Fibroblast of peridontal ligament (primary cell): ENCODE measurements around the gene MORN5.
"Not testable (repeated sequence)": the region's sequence is repeated elsewhere in the genome, so short reads cannot be mapped to it uniquely, and the experiment has no call there.

Experiments used
- DNase-seq: peaks from one replicate; pipeline ENCODE4 v3.0.0-alpha.2; 2010; ENCODE audit errors: extremely low read depth

The MORN5 gene

DNA sequence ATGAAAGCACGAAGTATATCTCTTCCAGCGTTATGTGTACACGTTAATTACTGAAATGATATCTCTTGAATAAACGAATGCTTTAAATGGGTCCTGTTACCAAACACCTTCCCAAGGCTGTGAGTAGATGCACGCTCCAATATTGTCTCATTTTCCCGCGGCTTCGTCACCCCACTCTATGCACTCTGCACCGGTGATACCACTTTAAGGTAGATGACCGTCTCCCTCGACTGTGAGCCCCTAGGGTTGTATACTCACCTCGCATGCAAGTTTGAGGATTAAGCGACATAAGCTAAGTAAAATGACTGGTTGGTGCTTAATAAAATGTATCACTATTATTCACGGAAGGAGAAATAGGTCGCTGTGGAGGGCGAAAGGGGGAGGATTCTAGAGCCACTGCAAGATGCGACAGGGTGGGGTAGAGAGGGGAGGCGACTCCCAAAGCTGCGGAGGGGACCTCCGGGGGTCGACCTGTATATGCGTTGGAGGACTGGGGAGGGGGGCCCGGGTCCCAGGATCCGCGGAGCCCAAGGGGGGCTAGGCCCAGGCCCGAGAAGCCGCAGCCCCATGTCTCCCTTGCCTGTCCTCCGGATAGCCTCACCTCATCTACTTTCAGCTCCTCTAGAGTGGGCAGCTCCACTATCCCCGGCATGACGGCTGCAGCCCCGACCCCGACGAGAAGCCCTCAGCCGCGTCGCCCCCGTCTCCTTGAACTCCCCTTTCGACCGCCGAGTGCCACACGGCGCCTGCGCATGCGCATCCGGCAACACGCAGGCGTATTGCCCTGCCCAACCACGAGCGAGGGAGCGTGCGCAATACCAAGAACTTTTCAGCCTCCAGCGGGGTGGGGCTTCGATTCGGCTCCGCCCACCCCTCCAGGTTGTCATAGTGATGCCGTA is at the start of gene MORN5, which contains the start of gene NDUFA8:
Gene MORN5 (plus strand): TSS at position 883 of the 899 bp plus-strand sequence. CDS start 65 bp downstream, outside the sequence.
Gene NDUFA8 (minus strand): TSS at position 754 of the 899 bp plus-strand sequence. CDS start 102 bp downstream, at position 652.
- peak; percentile 96 for DNase-seq

DNA sequence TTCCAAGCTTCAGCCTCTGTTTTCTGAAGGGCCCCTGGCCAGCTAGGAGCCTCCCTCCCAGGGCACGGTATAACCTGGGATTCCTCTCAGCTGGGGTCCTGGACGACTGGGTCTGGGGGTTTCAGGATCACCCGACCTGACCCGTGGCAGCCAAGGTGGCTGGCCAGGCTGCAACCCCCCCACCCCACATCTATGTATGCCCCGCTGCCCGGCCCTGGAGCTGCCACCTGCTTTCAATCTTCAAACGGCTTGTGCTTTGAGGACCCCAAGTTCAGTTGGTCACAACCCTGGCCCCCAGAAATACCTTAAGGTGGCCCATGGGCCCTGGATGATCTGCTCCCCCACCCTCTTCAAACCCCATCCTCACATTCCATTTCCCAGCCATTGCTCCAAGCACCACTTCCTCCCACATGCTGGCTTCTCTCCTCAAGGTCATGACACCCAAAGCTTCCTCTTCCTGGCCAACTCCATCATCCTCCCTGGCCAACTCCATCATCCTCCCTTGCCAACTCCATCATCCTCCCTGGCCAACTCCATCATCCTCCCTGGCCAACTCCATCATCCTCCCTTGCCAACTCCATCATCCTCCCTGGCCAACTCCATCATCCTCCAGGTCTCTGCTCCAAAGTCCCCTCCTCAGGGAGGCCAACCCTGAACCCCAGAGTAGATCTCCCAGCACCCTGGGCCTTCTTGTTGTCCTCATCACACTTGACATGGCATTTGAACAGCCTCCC is 49.4 kb upstream of the MORN5 start:
- DNase-seq = no peak

DNA sequence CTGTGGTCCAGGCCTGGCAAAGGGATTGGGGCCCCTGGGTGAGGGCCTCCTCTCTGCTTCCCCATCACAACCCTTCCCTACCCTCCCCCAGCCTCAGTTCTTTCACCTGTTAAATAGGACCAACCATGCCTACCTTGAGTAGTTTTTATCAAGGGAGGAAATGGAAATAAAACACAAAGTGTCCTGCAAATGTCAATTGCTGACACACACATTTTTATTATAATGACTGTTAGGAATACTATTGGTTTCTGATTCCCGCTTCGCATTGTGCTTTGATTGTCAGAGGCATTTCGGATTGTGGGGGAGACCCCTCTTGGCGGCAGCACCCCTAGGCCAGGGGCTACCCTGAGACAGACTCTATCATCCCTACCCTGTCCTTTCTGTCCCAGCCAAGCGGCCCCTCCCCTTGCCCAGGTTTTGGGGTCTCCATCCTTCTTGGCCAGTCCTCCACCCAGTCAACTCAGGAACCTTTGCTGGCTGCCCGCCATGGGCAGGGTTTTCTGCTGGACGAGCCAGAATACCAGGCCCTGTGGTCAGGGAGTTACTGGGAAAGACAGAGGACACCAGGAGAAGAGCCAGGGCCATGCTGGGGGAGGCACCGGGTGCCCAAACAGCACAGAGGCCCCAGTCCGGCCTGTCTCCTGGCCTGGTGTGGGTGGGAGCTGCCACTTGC is 48.2 kb upstream of the MORN5 start:
- no peak for DNase-seq

DNA sequence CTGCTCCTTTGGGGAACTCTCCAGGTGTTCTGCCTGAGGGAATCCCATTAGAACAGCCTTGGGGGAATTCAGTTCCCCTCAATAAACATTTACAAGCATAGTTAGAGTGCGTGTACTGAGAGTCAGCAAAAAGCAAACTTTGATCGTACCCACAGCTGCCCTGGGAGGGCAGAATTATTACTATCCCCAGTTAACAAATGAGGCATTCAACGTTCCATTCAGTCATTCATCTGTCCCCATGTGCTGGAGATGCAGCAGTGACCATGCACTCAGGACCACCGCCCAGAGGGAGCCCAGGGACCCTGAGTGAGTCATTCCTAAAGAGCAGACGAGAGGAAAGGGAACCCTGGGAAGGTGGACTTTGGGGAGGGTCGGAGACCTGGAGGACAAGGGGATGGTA is 47.5 kb upstream of the MORN5 start:
- DNase-seq = no peak

DNA sequence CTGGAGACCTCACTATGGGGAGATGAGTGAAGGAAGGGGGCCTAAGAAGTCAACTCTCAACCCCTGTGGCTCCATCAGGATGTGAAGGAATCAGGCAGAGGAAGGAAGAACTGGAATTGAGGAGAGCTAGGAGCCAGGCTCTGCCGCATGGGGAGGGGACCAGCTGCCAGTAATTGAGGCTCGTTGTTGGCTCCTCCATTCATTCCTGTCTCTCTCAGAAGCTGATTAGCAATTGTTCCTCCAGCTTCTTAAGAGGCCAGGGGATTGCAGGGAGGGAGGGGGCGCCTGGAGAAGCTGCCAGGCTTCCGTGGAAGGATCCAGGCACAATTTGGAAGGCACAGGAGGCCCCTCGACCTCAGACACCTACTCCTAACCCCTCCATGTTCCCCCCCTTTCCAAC is 46.1 kb upstream of the MORN5 start:
- DNase-seq = no peak

DNA sequence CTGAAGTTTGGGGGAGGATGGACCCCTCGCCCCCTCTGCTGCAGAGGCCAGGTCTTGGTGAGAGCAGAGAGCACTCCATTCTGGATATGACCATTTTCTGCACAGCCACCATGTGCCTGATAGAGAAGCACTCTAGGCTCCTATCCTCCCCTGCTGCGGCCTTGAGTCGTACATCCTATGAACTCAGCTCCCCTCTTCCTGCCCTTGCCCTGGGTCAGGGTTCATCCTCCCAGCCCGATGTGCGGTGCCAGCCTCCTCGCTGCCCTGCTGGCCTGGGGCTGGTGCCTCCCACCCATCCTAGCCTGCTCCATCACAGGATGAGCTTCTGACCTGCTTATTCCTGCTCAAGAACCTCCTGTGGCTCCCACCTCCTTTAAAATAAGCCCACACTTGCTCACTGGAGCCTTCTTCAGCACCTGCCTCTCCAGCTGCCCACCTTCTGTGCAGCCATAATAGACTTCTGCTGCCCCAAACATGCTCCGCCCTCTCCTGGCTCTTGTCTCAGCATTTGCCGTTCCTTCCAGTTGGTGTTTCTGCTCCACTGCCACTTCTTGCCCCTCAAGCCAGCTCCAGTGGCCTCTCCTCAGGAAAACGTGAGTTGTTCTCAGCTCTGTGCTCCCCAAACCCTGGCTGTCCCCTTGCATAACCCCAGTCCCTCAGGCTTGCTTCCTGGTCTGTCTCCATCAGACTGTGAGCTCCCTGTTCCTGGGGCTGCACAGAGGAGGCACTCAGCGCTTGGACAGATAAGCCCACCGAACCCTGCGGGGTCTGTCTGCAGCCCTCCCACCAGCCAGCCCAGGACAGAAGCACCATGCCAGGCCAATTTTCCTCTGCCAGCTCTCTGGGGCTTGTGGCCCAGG is 44.3 kb upstream of the MORN5 start:
- DNase-seq = no peak

DNA sequence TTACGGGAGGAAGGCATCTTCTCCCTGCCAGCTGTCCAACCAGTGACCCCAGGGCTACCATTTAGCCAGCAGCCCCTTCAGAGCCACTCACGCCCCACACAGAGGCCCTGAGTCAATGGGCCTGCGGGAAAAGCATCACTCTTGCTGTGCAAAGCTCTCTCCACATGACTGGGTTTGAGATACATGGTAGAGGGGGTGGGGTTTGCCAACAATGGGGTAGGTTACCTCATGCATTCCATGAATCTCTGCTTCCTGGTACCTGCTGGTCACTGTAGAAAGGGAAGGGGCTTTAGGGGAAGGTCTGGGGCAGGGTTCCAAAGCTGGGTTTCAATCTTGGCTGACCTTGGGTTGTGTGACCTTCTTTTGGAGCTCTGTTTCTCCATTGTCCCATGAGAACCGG is 43.7 kb upstream of the MORN5 start:
- DNase-seq = no peak

DNA sequence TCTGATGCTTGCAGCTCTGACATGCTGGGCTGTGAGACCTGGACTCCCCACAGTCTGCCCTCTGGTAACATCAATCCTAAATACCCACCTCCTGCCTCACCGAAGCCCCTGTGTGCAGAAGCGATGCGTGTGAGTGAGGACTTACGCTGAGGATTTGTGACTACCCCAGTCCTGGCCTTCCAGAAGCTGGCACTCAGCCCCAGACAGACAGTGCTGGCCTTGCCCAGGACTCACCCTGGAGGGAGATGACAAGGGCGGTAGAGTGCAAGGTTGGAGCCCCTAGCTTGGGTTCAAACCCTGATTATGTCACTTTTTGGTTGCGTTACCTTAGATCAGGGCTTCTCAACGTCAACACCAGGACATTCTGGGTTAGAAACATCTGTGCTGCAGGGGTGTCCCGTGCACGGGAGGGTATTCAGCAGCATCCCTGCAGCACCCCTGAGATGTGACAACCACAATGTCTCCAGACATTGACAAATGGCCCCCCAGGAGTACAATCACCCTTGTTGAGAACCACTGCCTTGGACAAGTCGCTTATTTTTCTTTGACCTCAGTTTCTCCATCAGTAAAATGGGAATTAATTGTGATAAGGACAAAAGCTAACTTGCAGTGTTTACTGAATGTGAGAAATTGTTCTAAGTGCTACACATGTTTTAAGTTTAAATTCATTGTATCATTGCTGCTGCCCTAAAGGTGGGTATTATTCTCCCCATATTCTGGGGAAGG is 43.1 kb upstream of the MORN5 start:
- no peak for DNase-seq

DNA sequence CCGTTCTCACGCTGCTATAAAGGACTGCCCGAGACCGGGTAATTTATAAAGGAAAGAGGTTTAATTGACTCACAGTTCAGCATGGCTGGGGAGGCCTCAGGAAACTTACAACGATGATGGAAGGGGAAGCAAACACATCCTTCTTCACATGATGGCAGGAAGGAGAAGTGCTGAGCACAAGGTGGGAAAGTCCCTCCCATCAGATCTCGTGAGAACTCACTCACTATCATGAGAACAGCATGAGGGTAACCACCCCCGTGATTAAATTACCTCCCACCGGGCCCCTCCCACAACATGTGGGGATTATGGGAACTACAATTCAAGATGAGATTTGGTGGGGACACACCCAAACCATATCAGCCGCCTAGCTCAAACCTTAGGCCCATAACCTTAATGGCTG is 42.5 kb upstream of the MORN5 start:
- DNase-seq = not testable (repeated sequence)

DNA sequence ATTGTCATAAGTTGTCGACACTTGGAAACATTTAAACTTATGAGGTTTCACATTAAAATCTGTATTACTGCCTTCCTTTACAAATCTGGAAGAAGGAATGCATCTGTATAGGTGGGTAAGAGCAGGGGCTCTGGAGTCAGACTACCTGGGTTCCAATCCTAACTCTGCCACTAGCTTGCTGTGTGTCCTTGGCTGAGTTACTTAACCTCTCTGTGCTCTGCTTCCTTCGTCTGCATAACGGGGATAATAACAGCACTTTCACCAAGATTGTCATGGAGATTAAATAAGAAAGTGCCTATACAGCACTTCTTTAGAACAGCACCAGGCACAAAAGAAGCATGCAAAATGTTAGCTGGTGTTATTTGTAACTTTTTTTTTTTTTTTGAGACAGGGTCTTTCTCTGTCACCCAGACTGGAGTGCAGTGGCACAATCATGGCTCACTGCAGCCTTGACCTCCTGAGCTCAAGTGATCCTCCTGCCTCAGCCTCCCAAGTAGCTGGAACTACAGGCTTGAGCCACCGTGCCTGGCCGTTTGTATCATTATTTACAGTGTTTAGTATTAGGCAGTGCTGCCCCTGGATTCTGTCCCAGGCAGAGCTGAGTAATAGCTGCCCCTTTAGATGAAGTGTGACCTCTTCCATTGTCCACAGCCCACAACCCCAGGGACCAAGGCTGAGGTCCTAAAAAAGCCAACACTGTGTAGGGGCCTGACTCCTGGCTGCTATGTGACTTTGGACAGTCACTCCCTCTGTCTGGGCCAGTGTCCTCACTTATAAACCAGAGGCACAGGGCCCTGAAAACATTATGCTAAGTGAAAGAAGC is 41.2 kb upstream of the MORN5 start:
- no peak for DNase-seq

DNA sequence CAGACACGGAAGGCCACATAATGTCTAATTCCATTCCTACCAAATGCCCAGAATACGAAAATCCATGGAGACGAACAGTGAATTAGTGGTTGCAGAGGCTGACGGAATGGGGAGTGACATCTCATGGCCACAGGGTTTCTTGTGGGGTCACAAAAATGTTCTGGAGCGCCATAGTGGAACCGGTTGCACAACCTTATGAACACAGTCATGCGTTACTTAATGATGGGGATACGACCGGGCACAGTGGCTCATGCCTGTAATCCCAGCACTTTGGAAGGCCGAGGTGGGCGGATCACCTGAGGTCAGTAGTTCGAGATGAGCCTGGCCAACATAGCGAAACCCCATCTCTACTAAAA is 40.6 kb upstream of the MORN5 start:
- no peak for DNase-seq

DNA sequence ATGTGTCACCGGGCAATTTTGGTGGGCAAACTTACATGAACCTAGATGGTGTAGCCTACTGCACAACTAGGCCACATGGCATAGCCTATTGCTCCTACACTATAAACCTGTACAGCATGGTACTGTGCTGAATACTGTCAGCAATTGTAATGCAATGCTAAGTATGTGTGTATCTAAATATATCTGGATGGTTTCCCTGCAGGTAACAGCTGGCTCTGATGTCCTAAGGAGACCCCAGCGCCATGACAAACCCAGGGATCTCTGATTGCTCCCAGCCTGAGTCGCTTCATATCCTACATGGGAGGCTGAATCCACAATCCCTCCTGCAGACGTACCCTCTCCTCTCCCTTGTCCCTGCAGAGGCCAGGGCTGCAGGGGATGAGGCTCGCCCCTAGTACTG is 40.0 kb upstream of the MORN5 start:
- no peak for DNase-seq

DNA sequence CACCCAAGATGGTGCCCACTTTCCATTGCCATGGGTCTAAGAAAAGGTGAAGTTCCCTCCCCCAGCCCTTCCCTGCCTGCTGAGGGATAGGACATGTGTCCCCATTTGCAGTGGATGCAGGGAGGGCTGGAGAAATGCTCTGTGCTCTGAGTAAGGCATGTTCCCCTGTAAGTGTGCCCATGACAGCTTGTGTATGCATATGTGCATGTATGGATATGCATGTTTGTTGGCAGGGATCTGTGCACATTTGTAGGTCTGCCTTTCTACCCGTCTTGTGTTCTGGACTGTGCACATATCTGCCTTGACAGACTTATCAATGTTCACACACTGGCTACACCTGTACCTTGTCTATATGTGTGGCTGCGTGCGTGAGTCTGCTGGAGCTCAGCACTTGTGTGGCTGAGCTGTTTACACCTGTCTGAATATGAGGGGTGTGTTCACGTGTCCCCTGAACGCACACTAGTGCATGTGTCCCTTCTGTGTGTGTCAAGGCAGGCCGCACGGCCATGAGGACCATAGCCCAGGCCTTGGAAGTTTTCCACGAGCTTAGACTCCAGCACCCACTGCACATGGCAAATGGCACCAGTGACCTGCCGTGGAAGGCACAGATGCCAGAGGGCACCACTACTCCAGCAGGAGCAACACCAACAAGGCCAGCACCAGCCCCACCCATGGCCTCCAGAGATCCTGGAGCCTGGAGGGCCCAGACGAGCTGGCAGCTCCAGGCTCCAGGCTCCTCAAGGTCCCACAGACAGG is 39.2 kb upstream of the MORN5 start:
- no peak for DNase-seq

DNA sequence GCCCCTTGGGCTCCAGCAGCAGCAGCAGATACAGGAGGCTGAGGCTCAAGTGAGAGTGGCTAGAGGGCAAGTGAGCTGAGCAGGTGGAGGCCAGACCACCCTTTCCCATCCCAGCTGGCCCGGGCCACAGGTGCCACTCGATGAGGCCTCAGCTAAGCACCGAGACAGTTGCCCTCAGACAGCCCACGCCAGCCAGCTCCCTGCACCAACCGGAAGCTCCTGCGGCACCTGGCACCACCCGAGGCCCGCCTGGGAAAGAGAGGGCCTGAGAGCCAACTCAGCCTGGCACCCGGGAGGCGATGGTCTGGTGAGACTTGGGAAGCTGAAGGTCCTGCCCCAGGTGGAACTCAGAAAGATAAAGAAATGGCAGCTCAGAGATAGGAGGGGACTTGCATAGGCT is 38.3 kb upstream of the MORN5 start:
- DNase-seq = no peak

DNA sequence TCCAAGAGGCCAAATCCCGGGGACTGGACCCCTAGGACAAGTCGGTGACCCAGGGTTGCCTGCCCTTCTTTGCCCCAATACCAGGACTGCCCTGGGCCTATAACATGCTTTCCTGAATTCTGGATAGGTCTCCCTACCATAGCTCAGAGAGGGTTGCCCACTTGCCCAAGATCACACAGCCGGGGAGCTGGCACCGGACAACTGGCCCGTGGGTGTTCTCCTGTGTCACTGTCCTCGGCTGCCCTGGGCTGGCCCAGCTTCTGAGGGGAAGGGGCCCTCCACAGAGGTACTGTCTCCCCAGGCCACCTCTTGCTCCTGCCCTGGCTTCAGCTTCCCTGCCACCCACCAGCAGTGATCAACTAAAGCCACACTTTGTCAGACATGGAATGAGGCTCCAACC is 37.8 kb upstream of the MORN5 start:
- no peak for DNase-seq

DNA sequence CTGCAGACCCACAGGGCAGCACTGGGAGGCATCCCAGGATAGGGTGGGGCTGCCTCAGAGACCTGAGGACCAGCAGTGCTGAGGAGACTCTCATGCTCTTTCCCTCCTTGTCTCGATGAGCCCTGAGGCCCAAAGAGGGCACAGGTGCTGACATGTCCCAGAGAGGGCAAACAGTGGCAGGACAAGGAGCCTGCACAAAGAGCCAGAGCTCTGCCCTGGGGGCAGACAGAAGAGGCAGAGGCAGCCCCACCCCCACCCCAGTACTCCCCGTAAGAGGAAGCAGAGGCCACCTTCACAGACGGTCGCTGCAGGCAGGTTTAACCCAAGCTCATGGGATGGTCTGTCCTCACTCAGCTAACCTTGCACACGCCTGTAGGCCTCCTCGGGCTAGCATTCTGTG is 37.2 kb upstream of the MORN5 start:
- DNase-seq = no peak

DNA sequence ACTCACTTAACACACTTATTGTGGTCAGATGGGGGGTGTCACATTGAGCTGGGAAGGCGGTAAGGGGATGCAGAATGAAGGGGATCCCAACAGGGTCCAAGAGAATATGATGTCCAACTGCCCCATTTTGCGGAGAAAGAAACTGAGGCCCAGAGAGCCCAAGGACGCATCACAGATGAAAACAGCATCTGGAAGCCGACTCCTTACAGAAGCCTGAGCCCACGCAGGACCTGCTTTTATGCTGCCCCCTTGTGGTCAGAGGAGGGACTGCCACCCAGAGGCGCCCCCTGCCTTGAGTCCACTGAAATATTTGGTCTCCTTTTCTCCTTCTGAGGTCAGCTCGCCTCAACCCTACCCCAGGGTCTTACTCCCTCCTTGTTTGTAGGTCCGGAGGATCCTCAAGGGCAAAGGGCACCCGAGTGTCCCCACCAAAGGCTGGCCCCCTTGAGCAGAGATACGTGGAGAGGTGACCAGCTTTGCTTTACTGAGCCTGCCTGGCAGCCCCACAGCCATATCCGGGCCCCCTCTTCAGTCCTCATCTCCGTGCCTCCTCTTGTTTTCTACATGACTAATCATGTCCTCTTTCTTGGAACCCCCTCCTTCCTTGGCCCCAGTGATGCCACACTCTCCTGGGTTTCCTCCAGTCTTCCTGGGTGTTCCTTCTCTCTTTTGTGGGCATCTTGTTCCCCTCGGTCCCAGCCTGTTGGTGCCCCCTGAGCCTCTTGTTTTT is 36.6 kb upstream of the MORN5 start:
- peak; percentile 78 for DNase-seq

DNA sequence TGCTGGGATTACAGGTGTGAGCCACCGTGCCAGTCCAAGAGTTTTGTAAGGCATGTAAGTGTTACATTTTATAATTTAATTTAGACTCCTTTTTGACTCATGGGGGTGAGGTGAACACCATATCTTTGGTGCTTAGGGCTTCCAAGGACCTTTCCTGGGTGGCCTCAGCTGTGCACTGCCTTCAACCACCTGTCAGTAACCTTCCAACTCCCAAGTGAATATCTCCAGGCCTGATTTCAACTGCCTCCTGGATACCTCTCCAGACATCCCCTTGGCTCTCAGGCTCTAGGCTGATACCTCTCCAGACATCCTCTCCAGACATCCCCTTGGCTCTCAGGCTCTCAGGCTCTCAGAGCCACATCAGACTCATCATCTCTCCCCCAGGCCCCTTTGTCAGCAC is 35.7 kb upstream of the MORN5 start:
- no peak for DNase-seq

DNA sequence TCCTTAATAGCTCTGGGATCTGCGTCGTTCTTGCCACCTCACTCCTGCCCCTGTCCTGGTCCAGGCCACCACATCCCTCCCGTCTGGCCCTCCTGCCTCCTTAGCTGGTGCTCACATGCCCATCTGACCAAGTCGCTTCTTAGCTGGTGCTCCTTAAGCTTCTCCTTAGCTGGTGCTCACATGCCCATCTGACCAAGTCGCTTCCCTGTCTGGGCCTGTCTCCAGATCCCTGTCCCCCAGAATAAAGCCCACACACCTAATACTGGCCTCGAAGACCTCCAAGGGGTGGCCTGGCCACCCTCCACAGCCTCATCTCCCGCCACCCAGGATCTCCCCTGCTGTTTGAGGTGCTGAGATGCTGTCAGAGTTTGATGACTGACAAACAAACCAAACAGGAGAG is 35.2 kb upstream of the MORN5 start:
- no peak for DNase-seq
